Measurements from ENCODE around the gene SYT8. TPM values are rescaled to one million over a fixed set of nuclear protein-coding genes. Genes with fewer than 3 reads are reported as not detected.
A peak's percentile ranks its signal among the peaks of the same experiment; 100 is the strongest.

The SYT8 gene
- total RNA-seq, 1 donor from 2014 or later, result 0.53 TPM

DNA sequence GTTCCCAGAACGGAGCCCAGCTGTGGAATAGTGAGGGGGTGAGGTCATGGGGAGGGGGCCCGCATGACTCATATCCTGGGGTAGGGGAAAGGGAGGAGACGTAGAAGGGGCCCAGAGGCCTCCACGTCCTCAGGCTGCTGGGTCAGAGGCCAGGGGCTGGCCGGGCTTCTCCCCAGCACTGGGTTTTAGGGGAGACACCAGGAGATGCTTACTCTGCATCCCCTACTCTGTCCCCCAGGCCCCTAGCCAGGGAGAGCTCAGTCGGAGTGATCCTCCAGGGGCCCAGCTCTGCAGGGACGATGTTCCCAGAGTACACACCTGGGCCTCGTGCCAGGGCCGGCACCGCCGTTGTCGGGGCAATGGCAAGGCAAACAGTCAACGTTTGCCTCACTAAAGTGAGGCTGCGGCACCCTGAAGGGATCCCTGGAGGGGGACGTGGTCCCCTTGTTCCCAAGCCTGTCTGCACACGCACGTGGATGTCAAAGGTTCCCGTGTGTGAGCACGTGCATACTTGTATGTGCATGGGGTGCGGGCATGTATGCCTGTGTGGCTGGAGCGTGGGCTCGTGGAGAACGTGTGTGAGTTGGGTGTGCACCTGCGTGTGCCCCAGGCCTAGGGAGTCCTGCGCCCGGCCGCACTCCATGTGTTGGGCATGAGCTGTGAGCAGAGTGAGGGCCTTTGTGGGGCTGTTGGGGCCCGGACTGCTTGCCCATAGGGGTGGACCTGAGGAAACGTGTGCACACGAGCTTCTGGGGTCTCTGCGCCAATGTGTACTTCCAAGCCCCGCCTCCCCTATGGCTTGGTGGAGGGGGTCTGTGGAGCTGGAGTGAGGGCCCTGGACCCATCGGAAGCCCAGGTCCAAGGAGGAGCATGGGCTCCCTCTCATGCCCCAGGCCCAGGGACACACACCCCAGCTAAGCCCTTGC, 42.7 kb downstream of the SYT8 start:
- FAIRE-seq, result no peak
- TF ChIP-seq, protein P1, sequence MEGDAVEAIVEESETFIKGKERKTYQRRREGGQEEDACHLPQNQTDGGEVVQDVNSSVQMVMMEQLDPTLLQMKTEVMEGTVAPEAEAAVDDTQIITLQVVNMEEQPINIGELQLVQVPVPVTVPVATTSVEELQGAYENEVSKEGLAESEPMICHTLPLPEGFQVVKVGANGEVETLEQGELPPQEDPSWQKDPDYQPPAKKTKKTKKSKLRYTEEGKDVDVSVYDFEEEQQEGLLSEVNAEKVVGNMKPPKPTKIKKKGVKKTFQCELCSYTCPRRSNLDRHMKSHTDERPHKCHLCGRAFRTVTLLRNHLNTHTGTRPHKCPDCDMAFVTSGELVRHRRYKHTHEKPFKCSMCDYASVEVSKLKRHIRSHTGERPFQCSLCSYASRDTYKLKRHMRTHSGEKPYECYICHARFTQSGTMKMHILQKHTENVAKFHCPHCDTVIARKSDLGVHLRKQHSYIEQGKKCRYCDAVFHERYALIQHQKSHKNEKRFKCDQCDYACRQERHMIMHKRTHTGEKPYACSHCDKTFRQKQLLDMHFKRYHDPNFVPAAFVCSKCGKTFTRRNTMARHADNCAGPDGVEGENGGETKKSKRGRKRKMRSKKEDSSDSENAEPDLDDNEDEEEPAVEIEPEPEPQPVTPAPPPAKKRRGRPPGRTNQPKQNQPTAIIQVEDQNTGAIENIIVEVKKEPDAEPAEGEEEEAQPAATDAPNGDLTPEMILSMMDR (IDR thresholded peaks at IDR 0.05; ENCODE audit: insufficient read depth, low read length, severe bottlenecking), result no peak
- H3K4me3 ChIP-seq (ENCODE audit: low read depth, low read length), result no peak overlapping the region
- no peaks in the 10 kb centered on the region for H3K36me3 ChIP-seq (ENCODE audit: control insufficient read depth, insufficient read depth, low read length)
- peak; percentile 23 for DNase-seq (ENCODE audit: low read depth)
- H3K27me3 ChIP-seq (ENCODE audit: control insufficient read depth, insufficient read depth, low read length), result no peaks in the 10 kb centered on the region

DNA sequence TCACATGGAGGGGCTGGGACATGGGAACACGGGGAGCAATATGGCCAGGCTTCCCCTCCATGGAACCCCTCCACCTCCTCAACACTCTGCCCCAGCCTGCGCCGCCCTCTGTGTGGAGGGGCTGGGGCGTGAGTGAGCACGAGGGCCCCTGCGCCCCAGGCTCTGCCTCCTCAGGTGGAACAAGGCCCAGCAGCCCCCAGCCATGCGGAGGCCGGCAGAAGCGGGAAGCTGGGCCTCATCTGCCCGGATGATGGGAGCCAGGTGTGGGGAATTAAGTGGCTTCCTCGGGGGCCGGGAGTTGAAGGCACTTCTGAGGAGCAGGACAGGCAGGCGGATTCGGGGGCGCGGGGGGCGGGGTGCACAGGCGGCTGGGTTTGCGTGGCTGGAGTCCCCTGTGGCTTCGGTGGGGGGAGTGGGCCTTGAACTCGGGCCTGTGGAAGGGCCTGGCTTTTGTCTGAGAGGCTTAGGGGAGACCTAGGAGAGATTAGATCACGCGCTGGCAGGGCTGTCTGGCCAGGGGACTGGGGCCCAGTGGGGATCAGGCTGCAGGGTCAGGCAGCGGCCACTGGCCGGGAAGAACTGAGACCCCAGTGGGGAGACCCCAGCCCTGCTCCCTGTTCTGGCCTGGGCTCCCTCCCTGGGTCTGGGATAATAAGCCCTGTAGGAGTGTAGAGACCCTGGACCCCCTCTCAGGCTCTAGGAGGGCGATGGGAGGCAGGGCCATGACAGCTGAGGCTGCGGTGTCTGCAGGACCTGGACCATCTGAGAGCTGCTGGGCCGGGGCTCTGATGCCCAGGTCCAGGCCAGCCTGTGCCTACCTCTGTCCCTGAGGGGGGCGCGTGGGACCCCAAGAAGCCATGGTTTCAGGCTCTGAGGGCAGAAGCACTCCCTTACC, 43.6 kb downstream of the SYT8 start:
- Histone ChIP-seq H3K4me3 (ENCODE audit: low read depth, low read length) (no peak overlapping the region), H3K36me3 (ENCODE audit: control insufficient read depth, insufficient read depth, low read length) (no peaks in the 10 kb centered on the region), H3K27me3 (ENCODE audit: control insufficient read depth, insufficient read depth, low read length) (no peaks in the 10 kb centered on the region)
- FAIRE-seq (no peak), DNase-seq (ENCODE audit: low read depth) (no peak)
- TF ChIP-seq, protein P1 (IDR thresholded peaks at IDR 0.05; ENCODE audit: insufficient read depth, low read length, severe bottlenecking), result no peak

DNA sequence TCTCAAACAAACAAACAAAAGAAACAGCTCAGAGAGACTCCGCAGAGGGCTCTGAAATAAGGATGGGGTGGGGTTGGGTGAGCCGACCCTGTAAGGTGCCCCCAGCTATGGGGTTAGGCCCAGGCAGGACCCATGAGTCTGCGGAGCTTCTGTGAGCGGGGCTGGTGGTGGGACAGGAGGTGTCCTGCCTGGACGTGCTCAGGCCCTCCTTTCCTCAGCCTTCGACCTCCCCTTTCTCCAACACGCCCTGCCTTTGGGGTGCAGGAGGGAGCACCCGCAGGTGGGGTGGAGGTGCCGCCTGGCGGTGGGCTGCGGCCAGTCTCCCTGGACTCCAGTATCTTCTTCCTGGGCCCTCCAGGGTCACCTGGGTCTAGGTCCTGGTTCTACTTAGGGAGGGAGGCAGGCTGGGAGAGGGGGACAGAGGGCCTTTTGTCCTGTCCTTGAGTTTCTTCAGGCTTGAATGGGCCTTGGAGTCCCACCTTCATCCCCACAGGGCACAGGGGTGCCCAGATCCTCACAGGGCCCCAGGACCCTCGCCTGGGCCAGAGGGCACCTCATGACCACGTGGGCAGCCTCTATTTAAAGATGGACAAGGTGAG, 44.7 kb downstream of the SYT8 start:
- FAIRE-seq (no peak), DNase-seq (ENCODE audit: low read depth) (no peak)
- TF ChIP-seq, protein P1 (IDR thresholded peaks at IDR 0.05; ENCODE audit: insufficient read depth, low read length, severe bottlenecking), result no peak
- Histone ChIP-seq H3K27me3 (ENCODE audit: control insufficient read depth, insufficient read depth, low read length) (no peaks in the 10 kb centered on the region), H3K36me3 (ENCODE audit: control insufficient read depth, insufficient read depth, low read length) (no peaks in the 10 kb centered on the region), H3K4me3 (ENCODE audit: low read depth, low read length) (no peak overlapping the region)

DNA sequence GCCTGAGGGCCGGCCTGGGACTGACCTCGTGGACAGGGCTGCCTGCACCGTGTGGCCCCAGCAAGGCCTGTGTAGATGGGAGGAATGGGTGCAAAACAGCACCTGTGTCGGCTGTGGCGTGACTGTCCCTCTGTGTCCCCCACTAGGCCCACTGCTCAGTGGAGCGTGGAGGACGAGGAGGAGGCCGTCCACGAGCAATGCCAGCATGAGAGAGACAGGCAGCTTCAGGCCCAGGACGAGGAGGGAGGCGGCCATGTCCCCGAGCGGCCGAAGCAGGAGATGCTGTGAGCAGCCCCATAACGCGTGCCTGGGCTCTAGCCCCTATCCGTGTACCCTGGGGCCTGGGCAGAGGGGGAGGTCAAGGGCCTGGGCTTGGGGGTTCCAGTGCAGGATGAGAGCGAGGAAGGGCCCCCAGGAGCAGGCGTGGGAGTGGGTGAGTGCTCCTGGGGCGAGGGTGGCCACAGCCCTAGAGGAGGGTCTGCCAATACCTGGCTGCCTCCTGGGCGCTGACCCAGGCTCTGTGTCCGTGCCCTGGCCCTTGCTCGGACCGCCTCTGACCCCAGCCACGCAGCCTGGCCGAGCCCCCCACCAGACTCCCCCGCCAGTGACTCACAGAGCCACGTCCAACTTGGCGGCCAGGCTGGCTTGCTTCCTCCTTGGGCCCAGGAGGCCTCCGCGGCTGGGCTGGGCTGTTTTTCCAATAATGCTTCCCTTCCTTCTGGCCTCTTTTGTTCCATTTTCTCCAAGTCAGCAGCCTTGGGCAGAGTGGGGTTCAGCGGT, 45.3 kb downstream of the SYT8 start:
- Histone ChIP-seq H3K27me3 (ENCODE audit: control insufficient read depth, insufficient read depth, low read length) (no peaks in the 10 kb centered on the region), H3K36me3 (ENCODE audit: control insufficient read depth, insufficient read depth, low read length) (no peaks in the 10 kb centered on the region), H3K4me3 (ENCODE audit: low read depth, low read length) (no peak overlapping the region)
- FAIRE-seq (no peak), DNase-seq (ENCODE audit: low read depth) (no peak)
- TF ChIP-seq, protein P1 (IDR thresholded peaks at IDR 0.05; ENCODE audit: insufficient read depth, low read length, severe bottlenecking), result no peak

DNA sequence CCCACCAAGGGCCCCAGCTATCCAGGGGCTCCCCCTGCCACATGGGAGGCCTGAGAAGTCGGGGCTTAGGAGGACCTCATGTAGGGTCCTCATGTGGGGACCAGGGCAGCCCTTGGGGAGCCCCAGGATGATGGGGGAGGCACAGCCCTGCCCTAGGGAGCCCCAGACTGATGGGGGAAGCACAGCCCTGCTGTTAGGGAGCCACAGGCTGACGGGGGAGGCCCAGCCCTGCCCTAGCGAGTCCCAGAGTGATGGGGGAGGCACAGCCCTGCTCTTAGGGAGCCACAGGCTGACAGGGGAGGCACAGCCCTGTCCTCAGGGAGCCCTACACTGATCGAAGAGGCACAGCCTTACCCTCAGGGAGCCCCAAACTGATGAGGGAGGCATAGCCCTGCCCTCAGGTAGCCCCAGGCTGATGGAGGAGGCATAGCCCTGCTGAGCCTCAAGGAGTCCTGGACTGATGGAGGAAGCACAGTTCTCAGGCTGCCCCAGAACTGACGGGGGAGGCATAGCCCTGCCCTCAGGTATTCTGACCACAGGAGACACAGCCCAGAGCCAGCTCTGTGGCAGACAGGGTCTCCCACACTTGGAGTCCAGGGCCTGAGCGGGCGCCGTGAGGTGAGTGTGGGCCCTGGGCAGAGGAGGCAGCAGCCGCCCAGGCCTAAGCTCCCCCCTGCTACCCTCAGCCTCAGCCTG, 46.1 kb downstream of the SYT8 start:
- TF ChIP-seq, protein P1 (IDR thresholded peaks at IDR 0.05; ENCODE audit: insufficient read depth, low read length, severe bottlenecking), result no peak
- FAIRE-seq (no peak), DNase-seq (ENCODE audit: low read depth) (no peak)
- H3K4me3 ChIP-seq (ENCODE audit: low read depth, low read length), result no peak overlapping the region
- no peaks in the 10 kb centered on the region for H3K27me3 ChIP-seq (ENCODE audit: control insufficient read depth, insufficient read depth, low read length)
- H3K36me3 ChIP-seq (ENCODE audit: control insufficient read depth, insufficient read depth, low read length), result no peaks in the 10 kb centered on the region

Data from bronchial epithelial cell (primary cell).